ENCODE results near the gene NOD2. TPM values are rescaled to one million over a fixed set of nuclear protein-coding genes. Genes with fewer than 3 reads are reported as not detected.

Gene NOD2
- total and polyA plus RNA-seq, 11 donors = 0.21 to 6.5 (median 0.74) TPM

DNA sequence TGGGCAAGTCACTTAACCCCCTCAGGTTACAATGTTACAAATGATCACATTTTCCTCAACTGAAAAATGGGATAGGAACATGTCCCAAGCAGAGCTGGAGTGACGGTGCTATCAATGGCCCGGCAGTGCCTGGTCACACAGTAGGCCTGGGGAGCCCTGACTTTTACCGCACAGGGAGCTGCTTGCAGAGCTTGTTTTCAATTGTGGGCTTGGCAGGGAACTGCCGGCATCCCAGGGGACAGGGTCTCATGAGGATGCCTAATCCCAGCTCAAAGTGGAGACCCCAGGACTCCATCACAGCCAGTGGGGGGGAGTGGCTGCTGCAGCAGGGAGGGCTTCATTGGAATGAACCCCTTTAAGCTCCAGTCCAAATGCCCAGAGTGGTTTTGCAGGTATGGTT, 23.7 kb upstream of the NOD2 start:
- DNase-seq (no peak), ATAC-seq (no peak)
- Histone ChIP-seq H3K4me3 (no peak overlapping the region), H3K27me3 (peaks cover 0 to 18% (median 8%) of the 10 kb centered on the region in 9 donors), H3K27ac (no peak overlapping the region), H3K4me1 (peaks cover 0 to 42% (median 12%) of the 10 kb centered on the region in 12 donors), H3K9me3 (peaks cover 0 to 23% (median 13%) of the 10 kb centered on the region in 12 donors), H3K36me3 (peaks cover 0 to 22% (median 0%) of the 10 kb centered on the region in 9 donors)
- TF ChIP-seq, protein P1, sequence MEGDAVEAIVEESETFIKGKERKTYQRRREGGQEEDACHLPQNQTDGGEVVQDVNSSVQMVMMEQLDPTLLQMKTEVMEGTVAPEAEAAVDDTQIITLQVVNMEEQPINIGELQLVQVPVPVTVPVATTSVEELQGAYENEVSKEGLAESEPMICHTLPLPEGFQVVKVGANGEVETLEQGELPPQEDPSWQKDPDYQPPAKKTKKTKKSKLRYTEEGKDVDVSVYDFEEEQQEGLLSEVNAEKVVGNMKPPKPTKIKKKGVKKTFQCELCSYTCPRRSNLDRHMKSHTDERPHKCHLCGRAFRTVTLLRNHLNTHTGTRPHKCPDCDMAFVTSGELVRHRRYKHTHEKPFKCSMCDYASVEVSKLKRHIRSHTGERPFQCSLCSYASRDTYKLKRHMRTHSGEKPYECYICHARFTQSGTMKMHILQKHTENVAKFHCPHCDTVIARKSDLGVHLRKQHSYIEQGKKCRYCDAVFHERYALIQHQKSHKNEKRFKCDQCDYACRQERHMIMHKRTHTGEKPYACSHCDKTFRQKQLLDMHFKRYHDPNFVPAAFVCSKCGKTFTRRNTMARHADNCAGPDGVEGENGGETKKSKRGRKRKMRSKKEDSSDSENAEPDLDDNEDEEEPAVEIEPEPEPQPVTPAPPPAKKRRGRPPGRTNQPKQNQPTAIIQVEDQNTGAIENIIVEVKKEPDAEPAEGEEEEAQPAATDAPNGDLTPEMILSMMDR (IDR thresholded peaks at IDR 0.05) = no peak
- no peak for TF ChIP-seq POLR2A (IDR thresholded peaks at IDR 0.05)
- 93 to 100% (median 96%) methylated on average over 4 of the region's 4 CpGs for WGBS, 4 donors
- intact Hi-C loops (cut with DNase I) = loop anchor here (5.0 to 10.0 kb wide), 15 partner anchors 75 to 647 kb away; partner anchors contain the start of genes CNEP1R1 (in 2 of the 10) and BRD7 (in 1 of the 10)

DNA sequence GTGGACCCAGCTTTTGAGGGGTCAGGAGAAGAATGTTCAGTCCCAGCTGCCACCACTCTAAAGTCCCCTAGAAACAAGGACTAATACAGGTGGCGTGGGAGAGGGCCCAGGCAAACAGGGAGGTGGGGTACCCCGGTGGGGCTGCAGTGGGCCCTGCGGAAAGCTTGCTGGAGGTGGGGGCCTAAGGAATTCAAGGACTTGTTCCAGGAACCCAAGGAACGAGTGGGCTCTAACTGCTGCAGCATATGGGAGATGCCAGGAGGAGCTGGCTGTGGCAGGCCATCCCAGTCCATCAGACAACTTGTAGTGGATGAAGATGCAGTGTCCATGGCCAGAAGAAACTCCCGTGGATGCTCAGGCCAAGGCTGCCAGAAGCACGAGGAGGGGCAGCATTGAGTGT, 22.9 kb upstream of the NOD2 start:
- no peak for ATAC-seq
- no peak overlapping the region for H3K4me3 ChIP-seq
- WGBS, 4 donors = 90 to 95% (median 94%) methylated on average over 5 to 6 of the region's 6 CpGs
- peaks cover 0 to 35% (median 11%) of the 10 kb centered on the region in 12 donors for H3K4me1 ChIP-seq
- H3K27ac ChIP-seq = no peak overlapping the region
- no peak for TF ChIP-seq POLR2A (IDR thresholded peaks at IDR 0.05)
- TF ChIP-seq, protein P1 (IDR thresholded peaks at IDR 0.05) = no peak
- peaks cover 0 to 25% (median 8%) of the 10 kb centered on the region in 9 donors for H3K27me3 ChIP-seq
- peaks cover 0 to 23% (median 13%) of the 10 kb centered on the region in 12 donors for H3K9me3 ChIP-seq
- intact Hi-C loops (cut with DNase I) = loop anchor here in 1 of 10 donors (5.0 kb wide), 1 partner anchor 137 kb away; no protein-coding TSS in a partner anchor
- peaks cover 0 to 30% (median 0%) of the 10 kb centered on the region in 9 donors for H3K36me3 ChIP-seq
- DNase-seq = no peak

DNA sequence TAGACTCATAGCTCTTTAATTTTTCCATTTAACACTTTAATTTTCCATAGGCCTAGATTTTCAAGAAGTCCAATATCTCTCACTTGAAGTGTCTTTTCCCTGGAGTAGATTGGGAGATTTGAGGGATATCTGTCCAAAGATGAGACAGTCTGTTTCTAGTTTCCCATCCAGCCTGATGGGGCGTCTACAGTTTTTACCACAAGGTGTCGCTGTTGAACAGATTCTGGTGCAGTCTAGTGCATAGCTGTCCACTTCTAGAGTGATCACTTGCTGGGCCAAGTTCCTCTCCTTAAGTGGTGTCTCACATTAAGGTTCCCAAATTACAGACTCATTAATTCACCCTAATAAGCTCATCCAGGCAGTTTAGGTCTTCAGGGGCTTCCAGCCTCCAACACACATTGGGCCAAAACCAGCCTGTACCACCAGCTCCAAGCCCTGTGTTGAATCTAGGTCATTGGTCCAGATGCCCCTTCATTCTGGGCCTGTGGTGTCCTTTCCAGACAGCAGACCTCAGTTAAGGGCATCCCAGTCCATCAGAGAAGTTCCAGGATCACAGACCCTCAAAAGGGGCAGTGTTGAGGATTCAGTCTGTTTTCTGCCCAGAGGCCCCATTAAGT, 21.7 kb upstream of the NOD2 start:
- intact Hi-C loops (cut with DNase I) = loop anchor here in 1 of 10 donors (5.0 kb wide), 1 partner anchor 136 kb away; no protein-coding TSS in a partner anchor

More for the DNA sequence above, 21.7 kb upstream of the NOD2 start:
- Histone ChIP-seq H3K9me3 (peaks cover 0 to 23% (median 13%) of the 10 kb centered on the region in 12 donors), H3K4me1 (peaks cover 0 to 22% (median 10%) of the 10 kb centered on the region in 12 donors), H3K27me3 (peaks cover 0 to 25% (median 8%) of the 10 kb centered on the region in 9 donors), H3K27ac (no peak overlapping the region), H3K4me3 (no peak overlapping the region), H3K36me3 (peaks cover 0 to 42% (median 0%) of the 10 kb centered on the region in 9 donors)
- TF ChIP-seq, protein P1 (IDR thresholded peaks at IDR 0.05) = peak in 10 of 12 donors; percentile 20 to 49 (median 38)
- TF ChIP-seq POLR2A (IDR thresholded peaks at IDR 0.05) = no peak
- 35 to 51% (median 50%) methylated on average over 2 of the region's 2 CpGs for WGBS, 4 donors
- DNase-seq (no peak), ATAC-seq (no peak)

Measured in heart left ventricle (tissue), 16 donors.